HG02840 (cell line): Measurements from ENCODE around the gene SYNJ1.
"Not testable (repeated sequence)": the region's sequence is repeated elsewhere in the genome, so short reads cannot be mapped to it uniquely, and the experiment has no call there.

Source experiments
- ATAC-seq: cut with Tn5 transposase; IDR thresholded peaks from one replicate; pipeline ENCODE4 v1.9.1; 2021; ENCODE audit warnings: mild to moderate bottlenecking, moderate library complexity, moderate number of reproducible peaks; ENCODE audit not compliant: unreplicated experiment, low FRiP score

The SYNJ1 gene

GRCh38 chr21:32641710-32642698, 85.8 kb downstream of the SYNJ1 start:
- ATAC-seq = no peak

- ATAC-seq = no peak
These were observed 101.1 kb downstream of the SYNJ1 start for GRCh38 chr21:32626621-32627196.

- not testable (repeated sequence) for ATAC-seq
These were observed 109.6 kb downstream of the SYNJ1 start for GRCh38 chr21:32618218-32618617.

GRCh38 chr21:32613436-32614043, 114.3 kb downstream of the SYNJ1 start:
- no peak for ATAC-seq

GRCh38 chr21:32612999-32613337, 114.8 kb downstream of the SYNJ1 start:
- ATAC-seq = no peak

GRCh38 chr21:32612075-32612998, 115.5 kb downstream of the SYNJ1 start, which contains the start of gene CFAP298:
Gene CFAP298, minus strand, starts transcription at chr21:32612377. Its CDS starts 134 bp downstream, at chr21:32612243.
- peak; percentile 93 for ATAC-seq

- peak; percentile 3 for ATAC-seq
These were observed 116.3 kb downstream of the SYNJ1 start for GRCh38 chr21:32611471-32611997.

GRCh38 chr21:32610940-32611339, 116.9 kb downstream of the SYNJ1 start:
- ATAC-seq = not testable (repeated sequence)

- no peak for ATAC-seq
These were observed 119.0 kb downstream of the SYNJ1 start for GRCh38 chr21:32608851-32609250.

GRCh38 chr21:32605469-32605868, 122.3 kb downstream of the SYNJ1 start:
- ATAC-seq = no peak

GRCh38 chr21:32604464-32604863, 123.3 kb downstream of the SYNJ1 start:
- no peak for ATAC-seq

- ATAC-seq = no peak
These were observed 124.7 kb downstream of the SYNJ1 start for GRCh38 chr21:32603131-32603530.

- no peak for ATAC-seq
These were observed 125.7 kb downstream of the SYNJ1 start for GRCh38 chr21:32602099-32602498.

GRCh38 chr21:32599526-32599925, 128.3 kb downstream of the SYNJ1 start:
- ATAC-seq = no peak

GRCh38 chr21:32599091-32599490, 128.7 kb downstream of the SYNJ1 start:
- no peak for ATAC-seq

GRCh38 chr21:32597205-32597604, 130.6 kb downstream of the SYNJ1 start:
- no peak for ATAC-seq

- no peak for ATAC-seq
These were observed 132.4 kb downstream of the SYNJ1 start for GRCh38 chr21:32595431-32595830.

GRCh38 chr21:32593690-32594089, 134.1 kb downstream of the SYNJ1 start:
- no peak for ATAC-seq

GRCh38 chr21:32592929-32593502, 134.8 kb downstream of the SYNJ1 start:
- no peak for ATAC-seq

GRCh38 chr21:32590130-32590529, 137.7 kb downstream of the SYNJ1 start:
- ATAC-seq = no peak
